K562 (cell line): ENCODE results near the gene PTPRE. TPM values are rescaled to one million over a fixed set of nuclear protein-coding genes. Genes with fewer than 3 reads are reported as not detected.

Experiments used
- ATAC-seq: fragments of 200-7000 bp; cut with Tn5 transposase; 3 replicates; pipeline ENCODE4 v1.9.1; 2020; ENCODE audit warnings: moderate library complexity
- BruUV-seq: library from RNA; stranded (reverse); fragments of 400-500 nt; replicated peaks from 2 replicates; lab custom pipeline; 2021; lab: Mats Ljungman, UMichigan
- CTCF ChIA-PET: fragments of 300-600 bp; formaldehyde crosslinking; extraction: SDS; loops from one replicate; lab custom pipeline; 2021; ENCODE audit warnings: low intra/inter-chr PET ratio; lab: Yijun Ruan, JAX
- POLR2A ChIA-PET: fragments of 300-600, 350-650 bp; sonication (Branson Sonifier 250); formaldehyde crosslinking; extraction: SDS; loops from one replicate; lab custom pipeline; 2021; ENCODE audit warnings: antibody characterized with exemption, inconsistent platforms; lab: Yijun Ruan, JAX
- DNase-seq, 4 experiments: peaks; one replicate each; pipeline versions ENCODE4 v3.0.0 to v3.0.0-alpha.2; 2011 to 2018; ENCODE audit warnings: low spot score in 3 of 4, mixed read lengths in 3 of 4; ENCODE audit errors: extremely low read depth in 1 of 4
- FAIRE-seq: peaks from 2 replicates; lab custom pipeline; 2011; peaks lifted over from hg19 to GRCh38; lab: Jason Lieb, UNC
- H2AFZ ChIP-seq: 2 replicates; pipeline ENCODE4 v1.6.0; 2011; ENCODE audit warnings: low read depth, low read length, control low read depth, inconsistent platforms
- H3K27ac ChIP-seq: fragments of 200-600 bp; 3 replicates; pipeline ENCODE4 v1.8.0; 2011; ENCODE audit warnings: low read depth, mild to moderate bottlenecking, control low read depth, inconsistent platforms, low read length, moderate library complexity, mixed read lengths; ENCODE audit errors: extremely low read depth
- H3K27me3 ChIP-seq, 2 experiments: fragments of 300-600 bp in 1 of 2; 2 replicates in 1 of 2; 3 replicates in 1 of 2; pipeline versions ENCODE4 v1.6.0 to v1.8.0; 2011; ENCODE audit warnings: inconsistent platforms in 2 of 2, low read length in 2 of 2, mild to moderate bottlenecking in 1 of 2, mixed read lengths in 1 of 2, moderate library complexity in 1 of 2; ENCODE audit not compliant: control insufficient read depth in 2 of 2, insufficient read depth in 2 of 2
- H3K36me3 ChIP-seq: fragments of 300-600 bp; 3 replicates; pipeline ENCODE4 v1.8.0; 2011; ENCODE audit warnings: mild to moderate bottlenecking, low read length, inconsistent platforms; ENCODE audit not compliant: control insufficient read depth, insufficient read depth
- H3K4me1 ChIP-seq, 2 experiments: fragments of 200-600 bp in 1 of 2; replicated peaks in 1 of 2; 2 replicates in 1 of 2; 3 replicates in 1 of 2; pipeline versions ENCODE4 v1.5.1 to v1.8.0; 2011; ENCODE audit warnings: inconsistent platforms in 2 of 2, low read length in 2 of 2, mild to moderate bottlenecking in 1 of 2, mixed read lengths in 1 of 2, moderate library complexity in 1 of 2; ENCODE audit not compliant: control insufficient read depth in 2 of 2, insufficient read depth in 2 of 2
- H3K4me2 ChIP-seq: 2 replicates; pipeline ENCODE4 v1.6.1; 2011; ENCODE audit warnings: low read length, control low read depth, inconsistent platforms, mixed read lengths; ENCODE audit not compliant: insufficient read depth
- H3K4me3 ChIP-seq: fragments of 200-600 bp; sonication (generic), shearing (Covaris generic); 2 replicates; pipeline ENCODE4 v1.5.1; 2016; ENCODE audit warnings: control low read depth, inconsistent platforms
- H3K79me2 ChIP-seq: fragments of 200-600 bp; 3 replicates; pipeline ENCODE4 v1.8.0; 2011; ENCODE audit warnings: low read length, inconsistent platforms; ENCODE audit not compliant: control insufficient read depth, insufficient read depth
- H3K9ac ChIP-seq, 2 experiments: 2 replicates each; pipeline versions ENCODE4 v1.6.0 to v1.6.1; 2011; ENCODE audit warnings: low read depth in 2 of 2, low read length in 2 of 2, control low read depth in 1 of 2, inconsistent platforms in 1 of 2, mild to moderate bottlenecking in 1 of 2, mixed read lengths in 1 of 2; ENCODE audit not compliant: insufficient read depth in 1 of 2
- H3K9me1 ChIP-seq: one replicate; pipeline ENCODE4 v1.6.0; 2011; ENCODE audit warnings: inconsistent platforms, mild to moderate bottlenecking, low read length, moderate library complexity; ENCODE audit not compliant: control insufficient read depth, insufficient read depth
- H3K9me3 ChIP-seq: replicated peaks from 2 replicates; pipeline ENCODE4 v1.5.1; 2011; ENCODE audit warnings: low read depth, low read length, inconsistent platforms; ENCODE audit not compliant: control insufficient read depth, insufficient read depth
- H4K20me1 ChIP-seq: replicated peaks from 2 replicates; pipeline ENCODE4 v1.6.1; 2011; ENCODE audit warnings: low read length, inconsistent platforms, mixed read lengths; ENCODE audit not compliant: control insufficient read depth, insufficient read depth
- CBX1 ChIP-seq: sonication (generic); IDR thresholded peaks from 2 replicates; pipeline ENCODE4 v1.6.1; 2016; ENCODE audit warnings: antibody characterized with exemption, low read depth, mild to moderate bottlenecking
- ELF1 ChIP-seq: fragments of 200-800 bp; sonication (Bioruptor generic); IDR thresholded peaks from 2 replicates; pipeline ENCODE4 v1.6.1; 2016; ENCODE audit warnings: missing genetic modification characterization, missing compliant biosample characterization
- ELF2 ChIP-seq: fragments of 250-450 bp; sonication (Bioruptor Pico); IDR thresholded peaks from 2 replicates; pipeline ENCODE4 v1.5.0; 2021; ENCODE audit warnings: mild to moderate bottlenecking
- MBD2 ChIP-seq: sonication (generic); IDR thresholded peaks from 2 replicates; pipeline ENCODE4 v1.6.1; 2016; ENCODE audit warnings: low read depth, borderline replicate concordance
- ZBTB43 ChIP-seq: sonication (generic); formaldehyde crosslinking; IDR thresholded peaks from 2 replicates; pipeline ENCODE4 v1.8.0; 2023; ENCODE audit warnings: mild to moderate bottlenecking, missing genetic modification reagents
- ZC3H11A ChIP-seq: IDR thresholded peaks from 2 replicates; pipeline ENCODE4 v1.6.1; 2012; ENCODE audit warnings: low read depth, low read length, improper control_type of control experiment
- WGBS: fragments of 100-300 bp; shearing (Covaris generic); methylation state at CpG from one replicate; pipeline ENCODE4 v1.1.6; 2016; ENCODE audit warnings: low coverage, mixed read lengths; ENCODE audit not compliant: insufficient coverage; ENCODE audit errors: missing lambda C conversion rate; 5-methylcytosine and 5-hydroxymethylcytosine counted together
- in situ Hi-C: fragments of 300-500 bp; cut with MboI; formaldehyde crosslinking; loops from 4 replicates; pipeline ENCODE4 v1.15.0; 2018; ENCODE audit warnings: inconsistent platforms, mixed read lengths
- intact Hi-C: fragments of 100-400 bp; cut with micrococcal nuclease; formaldehyde crosslinking; loops from 2 replicates; pipeline ENCODE4 v1.14.2; 2022
- polyA plus RNA-seq, 8 experiments: library from polyadenylated mRNA; depleted of rRNA in 4 of 8; stranded (reverse) in 5 of 8; unstranded in 3 of 8; fragments of >200 nt; fragmentation: Nextera tagmentation in 2 of 8; fragmentation: Illumina TruSeq in 1 of 8; extraction: Ambion mirVana in 2 of 8; extraction: Trizol in 1 of 8; gene quantifications; 2 replicates each; pipeline versions ENCODE4 v1.2.1 to v1.2.3, GENCODE V29; 2011 to 2014; ENCODE audit warnings: inconsistent platforms in 1 of 8, missing spikeins in 1 of 8
- total RNA-seq, 7 experiments: library from RNA; depleted of rRNA in 6 of 7; stranded (reverse); fragments of >200 nt in 6 of 7; fragmentation: Illumina TruSeq in 2 of 7; extraction: Trizol in 2 of 7; gene quantifications; 2 replicates each; pipeline versions ENCODE4 v1.2.1 to v1.2.3, GENCODE V29; 2011 to 2021; ENCODE audit warnings: low replicate concordance in 1 of 7
- TF ChIP-seq, protein P1 (sequence below): fragments of 450-650 bp; formaldehyde crosslinking; IDR thresholded peaks from 2 replicates; pipeline ENCODE4 v1.4.0; 2020; ENCODE audit warnings: mild to moderate bottlenecking
- TF ChIP-seq, protein P2 (sequence below): IDR thresholded peaks from 2 replicates; pipeline ENCODE4 v1.6.1; 2014; ENCODE audit warnings: antibody characterized with exemption

The PTPRE gene
- total and polyA plus RNA-seq, 9 of the 15 experiments (the other 6 are each of a cell fraction or from before 2014, with no cell fraction given), result 0.01 to 0.13 (median 0.04) TPM; not detected in 4

DNA sequence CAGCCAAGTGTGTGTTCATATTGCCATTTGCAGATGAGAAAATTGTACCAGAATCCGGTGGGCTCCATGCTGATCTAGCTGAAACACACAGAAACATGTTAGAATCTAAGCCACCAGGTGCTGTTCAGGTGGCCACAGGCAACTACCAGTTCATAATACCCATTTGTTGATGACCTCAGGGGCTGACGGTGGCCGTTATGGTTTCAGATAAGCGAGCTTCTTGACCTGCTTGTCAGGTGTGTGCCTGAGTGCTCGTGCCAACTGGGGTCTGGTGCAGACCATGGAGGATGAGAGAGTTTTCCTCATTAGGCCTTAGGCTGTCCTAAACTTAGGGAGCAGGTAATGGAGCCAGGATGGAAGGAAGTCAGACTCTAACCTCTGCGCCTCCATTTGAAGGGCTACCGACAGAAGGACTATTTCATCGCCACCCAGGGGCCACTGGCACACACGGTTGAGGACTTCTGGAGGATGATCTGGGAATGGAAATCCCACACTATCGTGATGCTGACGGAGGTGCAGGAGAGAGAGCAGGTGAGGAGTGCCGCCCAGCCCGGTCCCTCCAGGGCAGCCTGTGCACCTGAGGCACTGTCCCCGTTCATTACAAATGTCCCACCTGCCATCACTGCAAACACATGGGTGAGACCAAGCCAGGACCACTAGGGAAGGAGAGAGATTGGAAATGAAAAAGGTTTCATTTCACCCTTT, 166.2 kb downstream of the PTPRE start (continued):
- TF ChIP-seq MBD2, result no peak
- no peak for TF ChIP-seq ELF2 (CRISPR knock-in tag)

DNA sequence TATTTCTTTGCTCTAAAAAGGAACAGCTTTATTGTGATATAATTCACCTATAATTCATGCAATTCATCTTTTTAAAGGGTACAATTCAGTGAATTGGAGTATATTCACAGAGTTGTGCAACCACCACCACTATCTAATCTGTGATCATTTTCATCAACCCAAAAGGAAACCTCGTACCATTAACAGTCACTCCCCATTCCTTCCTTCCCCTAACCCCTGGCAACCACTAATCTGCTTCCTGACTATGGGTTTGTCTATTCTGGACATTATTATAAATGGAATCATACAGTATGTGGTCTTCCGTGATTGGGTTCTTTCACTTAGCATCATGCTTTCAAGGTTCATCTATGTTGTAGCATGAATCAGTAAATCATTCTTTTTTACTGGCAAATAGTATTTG, 167.0 kb downstream of the PTPRE start:
- H3K9me1 ChIP-seq, result no peaks in the 10 kb centered on the region
- WGBS, result 0% methylated on average over 2 of the region's 2 CpGs
- ChIA-PET CTCF (no interaction called here), POLR2A (no interaction called here)
- no peaks in the 10 kb centered on the region for H3K36me3 ChIP-seq
- ATAC-seq (no peak), FAIRE-seq (no peak), DNase-seq (no peak)
- H3K4me2 ChIP-seq, result no peak overlapping the region
- H4K20me1 ChIP-seq, result 0 out of 2 replicates have a peak, but pooled peaks cover 4% of the 10 kb centered on the region
- H2AFZ ChIP-seq, result no peak overlapping the region
- peaks cover 3 to 43% of the 10 kb centered on the region in 2 experiments; a peak in 4 of 5 replicates for H3K27me3 ChIP-seq
- peaks cover 0 to 5% of the 10 kb centered on the region in 2 experiments; a peak in 2 of 5 replicates for H3K4me1 ChIP-seq
- H3K79me2 ChIP-seq, result no peaks in the 10 kb centered on the region
- intact Hi-C loops (no loop called here), in situ Hi-C loops (no loop called here)
- no peak overlapping the region for H3K4me3 ChIP-seq
- no TSS peak for BruUV-seq
- no peak for TF ChIP-seq ZBTB43 (CRISPR knock-in tag)
- TF ChIP-seq, protein P1, sequence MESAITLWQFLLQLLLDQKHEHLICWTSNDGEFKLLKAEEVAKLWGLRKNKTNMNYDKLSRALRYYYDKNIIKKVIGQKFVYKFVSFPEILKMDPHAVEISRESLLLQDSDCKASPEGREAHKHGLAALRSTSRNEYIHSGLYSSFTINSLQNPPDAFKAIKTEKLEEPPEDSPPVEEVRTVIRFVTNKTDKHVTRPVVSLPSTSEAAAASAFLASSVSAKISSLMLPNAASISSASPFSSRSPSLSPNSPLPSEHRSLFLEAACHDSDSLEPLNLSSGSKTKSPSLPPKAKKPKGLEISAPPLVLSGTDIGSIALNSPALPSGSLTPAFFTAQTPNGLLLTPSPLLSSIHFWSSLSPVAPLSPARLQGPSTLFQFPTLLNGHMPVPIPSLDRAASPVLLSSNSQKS (CRISPR knock-in tag), result no peak
- TF ChIP-seq ELF1 (tag), result no peak
- TF ChIP-seq CBX1, result no peak
- no peak for TF ChIP-seq ZC3H11A
- TF ChIP-seq, protein P2, sequence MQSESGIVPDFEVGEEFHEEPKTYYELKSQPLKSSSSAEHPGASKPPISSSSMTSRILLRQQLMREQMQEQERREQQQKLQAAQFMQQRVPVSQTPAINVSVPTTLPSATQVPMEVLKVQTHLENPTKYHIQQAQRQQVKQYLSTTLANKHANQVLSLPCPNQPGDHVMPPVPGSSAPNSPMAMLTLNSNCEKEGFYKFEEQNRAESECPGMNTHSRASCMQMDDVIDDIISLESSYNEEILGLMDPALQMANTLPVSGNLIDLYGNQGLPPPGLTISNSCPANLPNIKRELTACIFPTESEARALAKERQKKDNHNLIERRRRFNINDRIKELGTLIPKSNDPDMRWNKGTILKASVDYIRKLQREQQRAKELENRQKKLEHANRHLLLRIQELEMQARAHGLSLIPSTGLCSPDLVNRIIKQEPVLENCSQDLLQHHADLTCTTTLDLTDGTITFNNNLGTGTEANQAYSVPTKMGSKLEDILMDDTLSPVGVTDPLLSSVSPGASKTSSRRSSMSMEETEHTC, result no peak
- no peaks in the 10 kb centered on the region for H3K9me3 ChIP-seq
- no peak overlapping the region for H3K9ac ChIP-seq
- H3K27ac ChIP-seq, result no peak overlapping the region
